ENCODE data around the gene KISS1R.

KISS1R gene

GRCh38 chr19:939922-940321, 22.8 kb downstream of the KISS1R start:
- H3K4me3 ChIP-seq (ENCODE audit: low read length, poor library complexity, severe bottlenecking) = no peak overlapping the region
- H3K36me3 ChIP-seq (ENCODE audit: insufficient read depth, low read length) = peaks cover 5% of the 10 kb centered on the region; the same call in 1 of the 2 replicates
- H2AFZ ChIP-seq (ENCODE audit: low read length) = no peak overlapping the region
- no peak overlapping the region for H3K9ac ChIP-seq (ENCODE audit: low read depth, low read length, poor library complexity, severe bottlenecking)
- peaks cover 22% of the 10 kb centered on the region; the same call in 1 of the 2 replicates for H3K79me2 ChIP-seq (ENCODE audit: insufficient read depth, low read length)
- H3K27me3 ChIP-seq (ENCODE audit: insufficient read depth, low read length, poor library complexity, severe bottlenecking) = no peaks in the 10 kb centered on the region
- H4K20me1 ChIP-seq (ENCODE audit: insufficient read depth, low read length, poor library complexity, severe bottlenecking) = peaks cover 13% of the 10 kb centered on the region
- H3K4me1 ChIP-seq (ENCODE audit: insufficient read depth, low read length, poor library complexity, severe bottlenecking) = no peaks in the 10 kb centered on the region
- H3K9me2 ChIP-seq (replicated peaks; ENCODE audit: low read depth, low read length) = no peaks in the 10 kb centered on the region
- H3F3A ChIP-seq (ENCODE audit: low read depth) = no peaks in the 10 kb centered on the region
- H3K4me2 ChIP-seq (ENCODE audit: low read depth, low read length, poor library complexity, severe bottlenecking) = no peak overlapping the region
- TF ChIP-seq EZH2phosphoT487 (IDR thresholded peaks at IDR 0.05; ENCODE audit: borderline replicate concordance) = no peak
- no peak for TF ChIP-seq CTCF (conservative IDR thresholded peaks at IDR 0.05; ENCODE audit: low read length)
- no peaks in the 10 kb centered on the region for H3K9me3 ChIP-seq (ENCODE audit: insufficient read depth, low read depth, low read length)

- no peak overlapping the region for H3K4me2 ChIP-seq (ENCODE audit: low read depth, low read length, poor library complexity, severe bottlenecking)
- TF ChIP-seq EZH2phosphoT487 (IDR thresholded peaks at IDR 0.05; ENCODE audit: borderline replicate concordance) (no peak), CTCF (conservative IDR thresholded peaks at IDR 0.05; ENCODE audit: low read length) (no peak)
- peaks cover 22% of the 10 kb centered on the region; the same call in 1 of the 2 replicates for H3K79me2 ChIP-seq (ENCODE audit: insufficient read depth, low read length)
- no peaks in the 10 kb centered on the region for H3F3A ChIP-seq (ENCODE audit: low read depth)
- no peak overlapping the region for H3K4me3 ChIP-seq (ENCODE audit: low read length, poor library complexity, severe bottlenecking)
- no peak overlapping the region for H3K9ac ChIP-seq (ENCODE audit: low read depth, low read length, poor library complexity, severe bottlenecking)
- H3K27me3 ChIP-seq (ENCODE audit: insufficient read depth, low read length, poor library complexity, severe bottlenecking) = no peaks in the 10 kb centered on the region
- H3K36me3 ChIP-seq (ENCODE audit: insufficient read depth, low read length) = peaks cover 5% of the 10 kb centered on the region; the same call in 1 of the 2 replicates
- no peak overlapping the region for H2AFZ ChIP-seq (ENCODE audit: low read length)
- H4K20me1 ChIP-seq (ENCODE audit: insufficient read depth, low read length, poor library complexity, severe bottlenecking) = peaks cover 13% of the 10 kb centered on the region
- H3K9me3 ChIP-seq (ENCODE audit: insufficient read depth, low read depth, low read length) = no peaks in the 10 kb centered on the region
- H3K4me1 ChIP-seq (ENCODE audit: insufficient read depth, low read length, poor library complexity, severe bottlenecking) = no peaks in the 10 kb centered on the region
- H3K9me2 ChIP-seq (replicated peaks; ENCODE audit: low read depth, low read length) = no peaks in the 10 kb centered on the region
Observed at GRCh38 chr19:940591-941291, 23.6 kb downstream of the KISS1R start.

GRCh38 chr19:941292-942132, 24.4 kb downstream of the KISS1R start:
- no peak overlapping the region for H3K9ac ChIP-seq (ENCODE audit: low read depth, low read length, poor library complexity, severe bottlenecking)
- H3K4me3 ChIP-seq (ENCODE audit: low read length, poor library complexity, severe bottlenecking) = no peak overlapping the region
- no peaks in the 10 kb centered on the region for H3K4me1 ChIP-seq (ENCODE audit: insufficient read depth, low read length, poor library complexity, severe bottlenecking)
- peaks cover 22% of the 10 kb centered on the region; the same call in 1 of the 2 replicates for H3K79me2 ChIP-seq (ENCODE audit: insufficient read depth, low read length)
- H3F3A ChIP-seq (ENCODE audit: low read depth) = no peaks in the 10 kb centered on the region
- no peaks in the 10 kb centered on the region for H3K9me3 ChIP-seq (ENCODE audit: insufficient read depth, low read depth, low read length)
- H3K9me2 ChIP-seq (replicated peaks; ENCODE audit: low read depth, low read length) = no peaks in the 10 kb centered on the region
- no peak overlapping the region for H3K4me2 ChIP-seq (ENCODE audit: low read depth, low read length, poor library complexity, severe bottlenecking)
- peaks cover 5% of the 10 kb centered on the region; the same call in 1 of the 2 replicates for H3K36me3 ChIP-seq (ENCODE audit: insufficient read depth, low read length)
- TF ChIP-seq EZH2phosphoT487 (IDR thresholded peaks at IDR 0.05; ENCODE audit: borderline replicate concordance) (no peak), CTCF (conservative IDR thresholded peaks at IDR 0.05; ENCODE audit: low read length) (no peak)
- H2AFZ ChIP-seq (ENCODE audit: low read length) = no peak overlapping the region
- peaks cover 9% of the 10 kb centered on the region for H4K20me1 ChIP-seq (ENCODE audit: insufficient read depth, low read length, poor library complexity, severe bottlenecking)
- no peaks in the 10 kb centered on the region for H3K27me3 ChIP-seq (ENCODE audit: insufficient read depth, low read length, poor library complexity, severe bottlenecking)
